SJSA1 (cell line): Measurements from ENCODE around the gene RAX2. TPM values are rescaled to one million over a fixed set of nuclear protein-coding genes. Genes with fewer than 3 reads are reported as not detected.

Source experiments
- DNase-seq, 2 experiments: peaks; one replicate each; pipeline ENCODE4 v3.0.0-alpha.2; 2015 to 2020; ENCODE audit warnings: low spot score in 2 of 2, low read depth in 1 of 2
- H3K27ac ChIP-seq: fragments of 250-450 bp; sonication (Bioruptor Pico); 2 replicates; pipeline ENCODE4 v1.5.1; 2020; ENCODE audit warnings: mild to moderate bottlenecking, moderate library complexity
- H3K27me3 ChIP-seq: fragments of 250-450 bp; sonication (Bioruptor Pico); replicated peaks from 2 replicates; pipeline ENCODE4 v1.5.1; 2020; ENCODE audit warnings: mild to moderate bottlenecking, moderate library complexity
- H3K36me3 ChIP-seq: fragments of 250-450 bp; sonication (Bioruptor Pico); 2 replicates; pipeline ENCODE4 v1.5.1; 2020; ENCODE audit warnings: mild to moderate bottlenecking
- H3K4me1 ChIP-seq: fragments of 250-450 bp; sonication (Bioruptor Pico); replicated peaks from 2 replicates; pipeline ENCODE4 v1.6.1; 2021; ENCODE audit warnings: mild to moderate bottlenecking
- H3K4me3 ChIP-seq: fragments of 250-450 bp; sonication (Bioruptor Pico); 2 replicates; pipeline ENCODE4 v1.5.1; 2020; ENCODE audit warnings: mild to moderate bottlenecking
- H3K9me3 ChIP-seq: fragments of 250-450 bp; sonication (Bioruptor Pico); replicated peaks from 2 replicates; pipeline ENCODE4 v1.5.1; 2020; ENCODE audit warnings: mild to moderate bottlenecking
- total RNA-seq: library from RNA; depleted of rRNA; stranded (reverse); fragments of >200 nt; shearing (Covaris generic); gene quantifications from 2 replicates; pipeline ENCODE4 v1.2.3, GENCODE V29; 2014

The RAX2 gene
- total RNA-seq, 1 experiment from 2014 or later: not detected

- no peaks in the 10 kb centered on the region for H3K36me3 ChIP-seq
- H3K27me3 ChIP-seq: no peaks in the 10 kb centered on the region
These were observed 38.3 kb downstream of the RAX2 start for GRCh38 chr19:3733549-3734309.

GRCh38 chr19:3732108-3732507, 39.9 kb downstream of the RAX2 start:
- H3K4me1 ChIP-seq: peaks cover 12% of the 10 kb centered on the region
- no peaks in the 10 kb centered on the region for H3K9me3 ChIP-seq
- H3K36me3 ChIP-seq: no peaks in the 10 kb centered on the region
- H3K27me3 ChIP-seq: no peaks in the 10 kb centered on the region
- H3K27ac ChIP-seq: no peak overlapping the region
- DNase-seq: no peak
- H3K4me3 ChIP-seq: no peak overlapping the region

More at GRCh38 chr19:3733549-3734309, 38.3 kb downstream of the RAX2 start:
- Histone ChIP-seq H3K4me1 (peaks cover under 1% of the 10 kb centered on the region; the same call in 1 of the 2 replicates), H3K27ac (no peak overlapping the region), H3K9me3 (no peaks in the 10 kb centered on the region), H3K4me3 (no peak overlapping the region)
- no peak for DNase-seq

GRCh38 chr19:3730457-3730958, 41.5 kb downstream of the RAX2 start:
- Histone ChIP-seq H3K27me3 (no peaks in the 10 kb centered on the region), H3K27ac (no peak overlapping the region), H3K36me3 (no peaks in the 10 kb centered on the region), H3K4me1 (peaks cover 12% of the 10 kb centered on the region), H3K4me3 (no peak overlapping the region), H3K9me3 (no peaks in the 10 kb centered on the region)
- DNase-seq: no peak

- H3K27ac ChIP-seq: no peak overlapping the region
- peaks cover 3% of the 10 kb centered on the region; the same call in 1 of the 2 replicates for H3K9me3 ChIP-seq
- peaks cover 19% of the 10 kb centered on the region for H3K4me1 ChIP-seq
- H3K36me3 ChIP-seq: no peaks in the 10 kb centered on the region
- H3K4me3 ChIP-seq: no peak overlapping the region
- peaks cover 36% of the 10 kb centered on the region for H3K27me3 ChIP-seq
- no peak for DNase-seq
These were observed 46.3 kb downstream of the RAX2 start for GRCh38 chr19:3725640-3726310.

- no peak overlapping the region for H3K27ac ChIP-seq
- no peaks in the 10 kb centered on the region for H3K36me3 ChIP-seq
- H3K27me3 ChIP-seq: peaks cover 42% of the 10 kb centered on the region
- no peak for DNase-seq
- peaks cover 19% of the 10 kb centered on the region for H3K4me1 ChIP-seq
- H3K9me3 ChIP-seq: peaks cover 3% of the 10 kb centered on the region; the same call in 1 of the 2 replicates
- H3K4me3 ChIP-seq: no peak overlapping the region
These were observed 46.9 kb downstream of the RAX2 start for GRCh38 chr19:3725121-3725520.

GRCh38 chr19:3723883-3724282, 48.1 kb downstream of the RAX2 start:
- no peaks in the 10 kb centered on the region for H3K36me3 ChIP-seq
- no peak for DNase-seq
- H3K4me1 ChIP-seq: peaks cover 19% of the 10 kb centered on the region
- H3K9me3 ChIP-seq: peaks cover 3% of the 10 kb centered on the region; the same call in 1 of the 2 replicates
- peaks cover 48% of the 10 kb centered on the region for H3K27me3 ChIP-seq
- H3K4me3 ChIP-seq: no peak overlapping the region
- H3K27ac ChIP-seq: no peak overlapping the region

- Histone ChIP-seq H3K4me1 (peaks cover 13% of the 10 kb centered on the region), H3K36me3 (no peaks in the 10 kb centered on the region), H3K9me3 (peaks cover 3% of the 10 kb centered on the region; the same call in 1 of the 2 replicates), H3K27me3 (peaks cover 48% of the 10 kb centered on the region), H3K4me3 (no peak overlapping the region), H3K27ac (no peak overlapping the region)
- DNase-seq: no peak
These were observed 48.9 kb downstream of the RAX2 start for GRCh38 chr19:3723110-3723488.

- no peak for DNase-seq
- no peak overlapping the region for H3K27ac ChIP-seq
- H3K4me1 ChIP-seq: peaks cover 8% of the 10 kb centered on the region
- H3K9me3 ChIP-seq: peaks cover 3% of the 10 kb centered on the region; the same call in 1 of the 2 replicates
- peaks cover 48% of the 10 kb centered on the region for H3K27me3 ChIP-seq
- H3K36me3 ChIP-seq: no peaks in the 10 kb centered on the region
- H3K4me3 ChIP-seq: no peak overlapping the region
These were observed 49.5 kb downstream of the RAX2 start for GRCh38 chr19:3722443-3723109.

- peaks cover 7% of the 10 kb centered on the region for H3K4me1 ChIP-seq
- peaks cover 48% of the 10 kb centered on the region for H3K27me3 ChIP-seq
- no peak overlapping the region for H3K27ac ChIP-seq
- H3K36me3 ChIP-seq: no peaks in the 10 kb centered on the region
- H3K9me3 ChIP-seq: peaks cover 3% of the 10 kb centered on the region; the same call in 1 of the 2 replicates
- DNase-seq: no peak
- H3K4me3 ChIP-seq: no peak overlapping the region
These were observed 50.1 kb downstream of the RAX2 start for GRCh38 chr19:3721887-3722442.

GRCh38 chr19:3721131-3721886, 50.7 kb downstream of the RAX2 start:
- Histone ChIP-seq H3K4me3 (no peak overlapping the region), H3K27me3 (peaks cover 48% of the 10 kb centered on the region), H3K4me1 (peaks cover 7% of the 10 kb centered on the region), H3K27ac (no peak overlapping the region), H3K9me3 (peaks cover 3% of the 10 kb centered on the region; the same call in 1 of the 2 replicates), H3K36me3 (no peaks in the 10 kb centered on the region)
- DNase-seq: peak; percentile 72 to 81

GRCh38 chr19:3720349-3720917, 51.6 kb downstream of the RAX2 start:
- H3K36me3 ChIP-seq: no peaks in the 10 kb centered on the region
- peaks cover 3% of the 10 kb centered on the region; the same call in 1 of the 2 replicates for H3K9me3 ChIP-seq
- peaks cover 48% of the 10 kb centered on the region for H3K27me3 ChIP-seq
- no peak overlapping the region for H3K4me3 ChIP-seq
- no peak for DNase-seq
- peaks cover 7% of the 10 kb centered on the region for H3K4me1 ChIP-seq
- no peak overlapping the region for H3K27ac ChIP-seq

- no peak for DNase-seq
- H3K4me3 ChIP-seq: no peak overlapping the region
- H3K36me3 ChIP-seq: no peaks in the 10 kb centered on the region
- peaks cover 7% of the 10 kb centered on the region for H3K4me1 ChIP-seq
- H3K9me3 ChIP-seq: peaks cover 3% of the 10 kb centered on the region; the same call in 1 of the 2 replicates
- no peak overlapping the region for H3K27ac ChIP-seq
- peaks cover 43% of the 10 kb centered on the region for H3K27me3 ChIP-seq
These were observed 52.2 kb downstream of the RAX2 start for GRCh38 chr19:3719868-3720267.
